Measurements from ENCODE around the gene SWAP70.

GRCh38 chr11:9783986-9784385, 120.1 kb downstream of the SWAP70 start:
- TF ChIP-seq POLR2A (IDR thresholded peaks at IDR 0.05; ENCODE audit: insufficient read depth in 1 of 2, low read depth in 2 of 2, low read length in 2 of 2) (no peak), EP300 (IDR thresholded peaks at IDR 0.05; ENCODE audit: low read depth in 2 of 2, low read length in 2 of 2) (no peak), EP300 (CRISPR knock-in tag; IDR thresholded peaks at IDR 0.05; ENCODE audit: borderline replicate concordance) (no peak), HNF4G (IDR thresholded peaks at IDR 0.05; ENCODE audit: borderline replicate concordance, low read depth, low read length) (no peak), HNF4G (CRISPR knock-in tag; IDR thresholded peaks at IDR 0.05; ENCODE audit: borderline replicate concordance, low read depth) (no peak), EZH2 (conservative IDR thresholded peaks at IDR 0.05; ENCODE audit: low read depth, low read length) (no peak), POLR2AphosphoS5 (IDR thresholded peaks at IDR 0.05; ENCODE audit: low read depth, low read length) (no peak)
